GM04503 (cell line): Measurements from ENCODE around the gene FYB1.

Experiments
- DNase-seq: peaks from one replicate; pipeline ENCODE4 v3.0.0-alpha.2; 2012; ENCODE audit warnings: low read depth

Gene FYB1

DNA sequence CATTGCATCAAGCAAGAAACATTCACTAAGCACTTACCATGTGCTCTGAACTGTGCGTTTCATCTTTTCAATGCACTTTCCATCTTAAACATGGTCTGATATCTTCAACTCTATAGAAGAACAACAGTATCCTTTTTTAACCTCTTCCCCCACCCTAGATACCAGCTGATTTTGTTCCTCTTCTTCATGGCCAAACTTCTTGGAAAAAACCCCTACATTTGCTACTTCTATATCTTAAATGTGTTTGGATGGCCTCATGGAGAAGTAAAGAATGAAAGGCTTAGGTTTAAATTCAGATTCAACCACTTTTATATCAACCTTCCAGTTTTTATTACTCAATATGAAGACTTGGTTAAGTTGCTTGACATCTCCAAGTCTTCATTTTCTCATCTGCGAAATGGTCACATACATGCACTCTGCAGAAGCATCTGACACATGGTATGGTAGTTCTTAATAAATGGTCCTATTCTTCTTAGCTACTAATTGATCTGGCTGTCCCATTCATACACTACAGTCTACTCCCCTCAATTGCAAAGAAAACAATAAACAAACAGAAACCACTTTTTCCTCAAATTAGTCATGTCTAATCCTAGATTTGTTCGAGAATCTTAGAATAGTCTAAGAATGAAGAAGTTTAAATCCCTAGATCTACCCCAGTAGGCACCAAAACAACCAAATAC, 59.4 kb downstream of the FYB1 start:
- DNase-seq, result no peak

DNA sequence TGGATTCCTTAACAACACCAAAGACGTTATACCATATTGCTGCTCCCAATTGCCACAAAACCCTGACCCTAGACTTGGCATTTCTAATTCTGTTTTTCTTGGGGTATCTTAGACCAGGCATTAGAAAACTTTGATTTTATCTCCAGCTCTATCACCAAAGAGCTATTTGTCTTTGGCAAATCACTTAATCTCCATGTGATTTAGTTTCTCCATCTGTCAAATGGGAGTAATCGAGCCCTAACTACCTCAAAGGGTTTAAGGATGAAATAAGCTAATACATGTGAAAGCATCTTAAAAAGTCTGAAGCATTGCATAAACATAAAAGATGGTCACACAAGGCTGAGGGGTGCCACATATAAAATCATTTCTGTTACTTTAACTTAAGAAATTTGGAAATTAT, 60.6 kb downstream of the FYB1 start:
- no peak for DNase-seq

DNA sequence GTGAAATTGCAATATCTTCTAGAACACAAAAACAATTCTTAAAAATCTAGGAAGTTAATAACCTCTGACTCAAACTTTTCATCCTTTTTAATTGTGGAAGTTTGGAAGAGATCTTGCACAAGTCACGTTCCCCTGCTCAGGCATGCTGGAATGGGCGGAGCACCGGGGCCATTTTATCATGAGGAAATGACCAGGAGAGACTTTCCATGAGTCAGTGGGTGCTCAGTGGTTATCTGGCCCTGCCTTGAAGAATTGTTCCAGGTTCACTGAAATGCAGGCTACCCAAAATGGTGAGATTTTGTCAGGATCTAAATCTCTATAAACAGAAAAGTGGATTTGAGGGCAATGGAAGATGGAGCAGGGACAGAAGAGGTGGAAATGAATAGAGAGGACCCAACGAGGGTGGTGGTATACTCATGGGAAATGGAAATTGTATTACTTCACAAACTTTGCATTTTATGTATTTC, 61.2 kb downstream of the FYB1 start:
- DNase-seq, result no peak

DNA sequence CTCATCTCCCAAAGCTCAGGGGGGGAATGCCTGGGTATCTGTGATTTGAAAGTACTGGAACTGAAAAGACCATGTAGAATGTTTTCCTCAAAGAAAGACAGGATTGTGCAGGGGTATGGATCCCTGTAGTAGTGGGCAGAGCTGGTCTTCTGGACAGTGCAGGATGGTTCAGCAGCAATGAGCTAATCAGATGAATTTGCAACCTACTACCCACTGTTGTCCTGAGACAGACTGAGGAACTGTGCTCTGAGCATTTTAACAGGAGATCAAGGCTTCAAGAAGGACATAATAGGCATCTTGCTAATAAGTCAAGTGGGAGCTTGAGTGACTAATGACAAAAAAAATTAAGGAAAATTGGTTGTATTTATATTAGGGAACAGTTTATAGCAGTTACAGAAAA, 61.7 kb downstream of the FYB1 start:
- DNase-seq, result no peak

DNA sequence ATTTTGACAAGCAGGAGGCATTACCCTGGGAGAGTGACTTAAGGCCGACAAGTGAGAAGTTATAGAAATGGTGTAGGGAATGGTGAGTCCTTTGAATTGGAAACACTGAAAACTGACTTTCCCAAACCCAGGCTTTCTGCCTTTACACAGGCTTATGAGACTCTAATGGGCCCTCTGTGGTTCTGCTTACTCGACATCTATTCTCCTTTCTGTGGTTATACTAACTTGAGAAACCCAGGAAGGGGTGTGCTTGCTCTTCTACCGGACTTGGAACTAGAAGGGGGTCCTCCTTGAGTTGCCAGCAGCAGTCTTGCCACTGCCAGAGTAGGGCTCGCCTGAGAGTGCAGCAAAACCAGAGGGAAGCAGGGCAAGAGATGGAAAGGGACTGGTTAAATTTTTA, 63.3 kb downstream of the FYB1 start:
- DNase-seq, result no peak

DNA sequence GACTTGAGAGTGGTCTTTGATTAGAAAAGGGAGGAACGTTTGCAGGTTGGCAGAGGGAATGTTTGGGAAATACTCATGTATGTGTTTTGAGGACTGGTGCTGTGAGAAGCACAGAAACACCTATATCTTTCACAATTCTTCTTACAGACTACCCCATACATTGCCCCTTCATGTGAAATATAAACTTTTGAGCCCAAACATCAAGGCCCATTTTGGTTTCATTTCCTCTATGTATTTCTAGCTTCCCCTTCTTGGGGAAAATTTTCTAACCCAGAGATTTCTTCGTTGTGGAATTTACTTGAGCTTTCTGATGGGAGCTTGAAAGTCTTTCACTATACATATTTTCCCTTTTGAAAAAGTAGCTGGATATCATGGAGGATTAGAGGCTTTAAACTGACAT, 67.6 kb downstream of the FYB1 start:
- DNase-seq, result no peak

DNA sequence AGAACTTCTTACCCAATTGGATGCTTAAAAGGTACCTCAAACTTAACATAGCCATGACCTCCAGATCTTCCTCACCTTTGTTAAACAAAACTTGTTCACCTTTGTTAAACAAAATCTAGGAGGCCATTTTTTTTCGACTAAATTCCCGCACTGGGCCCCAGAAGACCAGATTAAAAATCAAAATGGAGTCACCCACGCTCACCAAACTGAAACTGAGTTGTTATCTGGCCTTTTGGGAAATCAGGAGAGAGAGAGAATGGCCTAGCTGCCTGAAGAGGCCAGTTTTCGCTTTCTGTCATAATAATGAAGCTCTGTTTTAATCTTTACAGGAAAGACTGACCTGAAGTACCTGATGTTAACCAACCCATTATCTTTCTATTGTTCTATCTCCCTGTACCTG, 69.4 kb downstream of the FYB1 start:
- DNase-seq, result no peak

DNA sequence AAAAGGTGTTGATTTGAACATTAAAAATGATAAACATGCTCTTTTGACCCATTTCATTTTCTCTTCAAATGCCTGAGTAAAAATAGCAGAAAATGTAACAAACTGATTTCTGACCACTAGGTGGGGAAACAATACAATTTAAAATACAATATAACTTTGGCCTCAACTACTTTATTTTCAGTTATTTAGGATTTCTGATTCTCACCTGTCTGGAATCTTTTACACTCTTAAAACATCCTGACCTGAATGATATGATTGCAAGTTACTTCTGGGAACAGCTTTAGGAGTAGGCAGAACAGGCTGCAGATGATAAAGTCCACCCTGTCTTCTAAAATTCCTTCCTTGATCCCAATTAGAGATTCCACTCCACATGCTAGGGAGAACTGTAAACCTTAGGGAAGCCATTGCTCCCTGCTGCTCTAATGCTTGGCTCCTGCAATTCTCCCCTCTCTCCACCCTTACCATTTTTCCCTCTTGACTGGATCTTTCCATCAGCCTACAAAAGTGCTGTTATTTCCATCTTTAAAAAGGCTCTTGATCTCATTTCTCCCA, 70.3 kb downstream of the FYB1 start:
- DNase-seq, result no peak

DNA sequence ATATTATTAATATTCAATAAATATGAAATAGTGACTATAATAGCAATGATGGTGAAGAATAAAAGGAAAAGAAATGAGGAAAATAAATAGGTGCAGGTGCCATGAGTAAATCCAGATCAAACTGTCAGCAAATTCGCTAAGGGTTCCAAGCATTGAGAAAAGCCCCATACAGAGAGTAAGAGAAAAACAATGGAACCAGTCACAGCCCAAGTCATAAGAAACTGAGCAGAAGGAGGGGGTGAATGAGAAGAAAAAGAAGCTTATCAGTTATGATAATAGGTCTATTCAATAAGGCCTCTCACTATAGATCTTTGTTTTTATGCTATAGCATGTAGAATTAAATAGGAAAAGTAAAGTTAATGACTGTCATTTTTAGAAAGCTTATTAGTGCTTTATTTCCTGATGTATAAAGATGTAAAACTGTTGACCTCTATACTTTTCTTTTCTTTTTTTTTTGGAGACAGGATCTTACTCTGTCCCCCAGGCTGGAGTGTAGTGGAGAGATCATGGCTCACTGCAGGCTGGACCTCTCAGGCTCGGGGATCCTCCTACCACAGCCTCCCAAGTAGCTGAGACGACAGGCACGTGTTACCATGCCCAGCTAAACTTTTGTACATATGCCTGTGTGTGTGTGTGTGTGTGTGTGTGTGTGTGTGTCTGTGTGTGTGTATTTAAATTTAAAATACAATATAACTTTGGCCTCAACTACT, 72.4 kb downstream of the FYB1 start:
- DNase-seq, result no peak

DNA sequence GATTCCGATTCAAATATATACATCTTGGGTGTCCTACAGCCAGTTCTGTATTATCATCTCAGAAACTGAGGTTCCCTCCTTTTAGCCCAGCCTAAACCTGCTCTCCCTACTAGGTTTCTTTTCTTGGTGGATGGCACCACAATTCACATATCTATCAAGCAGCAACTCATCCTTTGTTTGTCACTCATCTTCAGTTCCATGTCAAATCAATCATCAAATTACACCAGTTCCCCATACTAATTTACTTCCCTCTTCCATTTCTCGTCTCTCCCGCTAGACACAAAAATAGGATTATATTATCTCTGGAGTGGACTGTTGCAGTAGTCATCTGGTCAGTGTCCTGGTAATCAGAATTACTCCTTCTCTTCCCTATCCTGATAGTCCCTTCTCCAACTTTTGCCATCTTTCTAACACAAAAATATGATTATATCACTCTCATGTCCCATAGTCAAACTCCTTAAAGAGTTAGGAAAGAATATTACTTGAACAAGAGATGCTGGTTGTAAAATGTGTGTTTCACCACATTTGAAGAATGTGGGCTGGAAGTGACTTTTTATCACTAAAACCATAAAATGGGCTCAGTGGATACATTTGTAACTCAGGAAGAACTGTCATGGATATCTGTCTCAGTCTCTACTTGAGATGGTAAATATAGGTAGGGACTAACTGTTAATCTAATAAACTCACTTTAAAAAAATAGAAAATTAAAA, 76.1 kb downstream of the FYB1 start:
- no peak for DNase-seq

DNA sequence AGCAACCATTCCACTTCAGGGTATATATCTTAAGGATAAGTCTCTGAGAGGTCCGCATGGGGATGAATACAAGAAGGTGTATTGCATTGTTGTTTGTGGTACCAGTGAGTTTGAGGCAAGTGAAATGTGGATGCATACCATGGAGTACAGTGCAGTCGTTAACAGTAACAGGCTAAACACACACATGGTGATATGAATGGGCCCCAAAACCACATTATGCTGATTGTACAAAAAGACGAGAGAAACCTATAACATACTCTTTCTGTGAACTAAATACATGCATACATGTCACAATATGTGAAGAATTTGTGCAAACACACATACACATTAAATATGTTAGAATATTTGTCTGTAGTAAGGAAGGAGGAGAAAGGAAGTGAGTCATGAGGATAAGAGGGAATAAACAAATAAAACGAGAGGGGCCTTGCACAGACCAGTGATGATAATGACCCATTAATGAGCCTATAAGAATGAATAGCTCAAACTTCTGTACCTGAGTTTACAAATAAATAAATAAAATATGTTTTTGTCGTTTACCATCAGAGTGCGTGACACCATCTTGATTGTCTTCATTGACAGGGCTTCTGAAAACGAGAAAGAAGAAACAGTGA, 78.7 kb downstream of the FYB1 start:
- DNase-seq, result no peak

DNA sequence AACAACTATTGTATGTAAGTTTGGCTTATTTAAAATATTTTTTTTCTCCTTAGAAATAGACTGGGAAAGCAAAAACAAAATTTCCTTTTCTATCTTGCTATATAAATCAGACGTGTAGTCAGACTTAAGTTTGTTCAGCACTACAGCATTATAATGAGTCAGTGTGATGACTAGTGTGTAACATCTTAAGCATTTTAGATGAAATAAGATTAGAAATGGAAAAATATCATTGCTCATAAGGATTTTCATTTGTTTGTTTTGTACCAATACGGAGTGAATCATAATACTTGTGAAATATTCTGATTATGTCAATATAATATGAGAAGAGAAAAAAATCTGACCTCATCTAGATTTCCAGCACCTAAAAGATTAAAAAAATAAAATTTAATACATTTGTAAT, 80.5 kb downstream of the FYB1 start:
- DNase-seq, result peak; percentile 21

DNA sequence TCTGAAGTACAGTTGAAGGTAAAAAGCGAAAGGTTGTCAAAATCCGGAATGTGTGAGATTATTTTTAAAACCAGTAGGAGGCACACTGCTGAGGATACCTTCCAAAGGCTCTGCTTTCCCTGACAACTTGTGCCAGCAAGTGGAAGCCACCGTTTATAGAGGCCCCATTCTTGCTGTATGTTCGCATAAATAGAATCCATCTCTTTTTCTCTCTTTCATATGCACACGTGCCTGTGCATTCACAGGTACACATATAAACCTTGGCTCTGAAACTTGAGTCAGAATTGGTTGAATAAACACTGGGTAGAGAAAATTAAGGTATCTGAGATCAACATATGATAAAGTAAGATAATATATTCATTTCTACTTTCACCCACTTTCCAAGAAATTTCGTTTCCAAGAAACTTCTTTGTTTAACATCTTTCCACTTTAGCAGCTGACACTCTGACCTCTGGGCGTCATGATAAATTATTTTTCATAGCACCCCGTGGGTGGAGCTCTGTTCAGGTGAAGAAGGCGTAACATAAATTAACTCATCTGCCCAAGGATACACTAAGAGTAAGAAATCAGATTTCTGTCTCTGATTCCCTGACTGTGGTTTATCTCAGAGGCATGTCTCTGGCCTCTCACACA, 81.4 kb downstream of the FYB1 start:
- DNase-seq, result no peak

DNA sequence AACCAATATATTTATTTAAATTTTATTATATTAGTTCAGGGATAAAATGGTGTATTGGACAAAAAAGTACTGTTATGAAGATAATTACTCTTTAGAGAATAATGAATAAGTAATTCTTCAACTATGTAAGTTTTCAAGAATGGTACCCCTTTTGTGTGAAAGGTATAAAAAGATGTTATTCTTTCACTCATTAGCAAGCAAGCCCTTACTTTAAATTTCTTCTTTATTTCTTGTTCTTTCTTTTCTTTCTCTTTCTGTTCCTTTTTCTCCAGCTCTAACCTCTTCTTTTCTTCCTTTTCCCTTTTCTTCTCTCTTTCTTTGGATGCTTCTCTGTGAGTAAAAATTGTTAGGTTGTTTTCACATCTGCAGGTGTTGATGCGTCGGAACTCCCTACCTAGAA, 82.0 kb downstream of the FYB1 start:
- DNase-seq, result no peak

DNA sequence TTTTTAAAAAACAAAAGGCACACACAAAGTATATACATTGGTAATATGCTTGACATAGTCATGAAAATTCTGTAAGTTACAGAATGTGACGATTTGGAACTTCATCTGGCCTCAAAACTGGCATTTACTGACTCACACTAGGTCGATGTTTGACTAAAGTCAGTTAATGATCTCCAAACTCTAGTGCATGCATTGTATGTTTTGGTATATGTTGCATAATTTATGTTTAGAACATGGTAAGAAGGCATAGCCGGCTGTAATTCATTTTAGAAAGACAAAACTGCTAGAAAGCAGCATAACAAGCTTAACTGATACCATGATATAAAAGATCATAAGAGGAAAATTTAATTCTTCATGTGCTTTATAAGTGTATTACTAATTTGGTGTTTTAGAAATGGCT, 86.6 kb downstream of the FYB1 start:
- no peak for DNase-seq

DNA sequence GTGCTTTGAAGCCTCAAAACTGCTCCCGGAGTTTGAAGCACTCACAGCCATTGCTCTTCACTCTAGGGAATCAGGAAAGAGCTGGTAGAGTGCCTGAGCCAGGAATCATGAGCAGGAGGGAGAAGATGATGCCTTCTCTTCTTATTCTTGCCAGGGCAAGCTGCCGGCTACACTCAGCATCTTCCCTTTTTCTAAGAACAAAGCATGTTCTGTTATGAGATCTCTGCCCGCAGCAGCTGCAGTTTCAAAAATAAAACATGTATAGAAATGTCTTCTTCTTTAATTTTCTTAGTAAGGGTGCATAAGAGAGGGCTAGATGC, 87.3 kb downstream of the FYB1 start:
- DNase-seq, result no peak

DNA sequence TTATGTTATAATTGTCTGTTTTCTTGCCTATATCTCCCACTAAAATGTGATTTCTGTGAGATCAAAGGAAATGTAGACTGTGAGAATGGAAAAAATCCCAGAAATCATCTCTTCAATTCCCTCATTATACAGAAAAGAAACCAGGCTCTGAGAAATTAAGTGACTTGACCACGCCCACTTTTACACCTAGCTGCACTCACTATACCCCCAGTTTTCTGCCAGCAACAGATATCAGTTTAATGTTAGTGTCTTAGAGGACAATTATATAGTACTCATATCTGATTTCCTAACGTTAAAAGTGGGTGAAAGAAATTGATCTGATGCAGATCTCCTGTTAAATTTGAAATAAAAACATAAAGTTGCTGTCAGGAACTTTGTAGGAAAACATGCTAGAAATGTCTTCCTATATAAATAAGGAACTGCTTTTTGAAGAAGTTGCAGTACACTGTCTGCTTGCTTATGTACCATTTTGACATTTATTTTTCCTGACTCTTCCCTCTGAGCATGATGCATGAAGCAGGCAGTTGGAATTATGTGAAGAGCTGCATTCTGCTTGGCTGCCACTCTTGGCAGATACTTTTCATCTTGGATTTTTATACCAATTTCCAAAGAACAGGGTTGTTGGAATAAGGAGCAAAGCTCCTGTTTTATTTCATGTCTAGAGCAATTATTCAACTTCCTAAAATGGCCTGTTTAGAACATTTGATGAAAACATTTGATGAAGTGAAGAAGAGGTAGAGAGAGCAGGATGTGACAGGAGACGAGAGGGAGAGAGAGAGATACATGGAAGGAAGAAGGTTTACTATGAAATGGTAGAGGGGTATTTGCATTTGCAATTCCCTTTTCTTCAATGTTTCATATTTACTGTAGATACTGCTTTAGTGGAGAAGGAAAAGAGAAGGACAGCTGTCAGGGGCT, 87.9 kb downstream of the FYB1 start:
- no peak for DNase-seq

DNA sequence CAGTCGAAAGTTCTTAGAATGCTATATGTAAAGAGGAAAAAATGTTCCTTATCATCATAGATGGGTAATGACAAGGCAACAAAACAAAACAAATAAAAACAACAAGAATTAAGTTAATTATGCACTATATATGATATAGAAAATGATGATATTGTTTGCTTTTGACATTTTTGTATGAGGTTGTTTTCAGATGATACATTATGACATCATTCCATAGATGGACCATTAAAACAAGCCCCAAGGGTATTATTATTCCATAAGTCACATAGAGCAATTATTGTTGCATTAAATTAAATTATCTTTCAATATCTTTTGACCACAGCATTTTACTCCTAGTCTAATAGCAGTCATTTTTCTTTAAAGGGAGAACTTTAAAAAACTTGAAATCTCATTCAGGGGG, 88.6 kb downstream of the FYB1 start:
- DNase-seq, result no peak

DNA sequence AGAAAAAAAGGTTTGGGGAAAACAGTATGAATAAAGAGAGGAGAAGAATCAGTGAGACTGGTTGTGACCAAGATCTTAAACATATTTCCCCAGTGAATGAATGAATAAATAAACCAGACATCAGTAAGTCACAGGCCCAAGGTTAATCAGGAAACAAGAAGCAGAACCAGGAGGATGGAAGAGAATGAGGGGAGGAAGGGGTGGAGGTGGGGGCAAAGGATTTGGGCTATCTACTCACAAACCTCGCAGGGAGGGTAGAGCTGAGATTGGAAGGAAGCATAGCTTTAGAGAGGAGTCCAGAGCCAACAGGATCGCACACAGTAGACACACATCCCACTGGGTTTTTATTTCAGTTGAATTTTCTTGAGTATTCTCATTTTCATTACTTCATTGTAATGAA, 97.4 kb downstream of the FYB1 start:
- DNase-seq, result no peak

DNA sequence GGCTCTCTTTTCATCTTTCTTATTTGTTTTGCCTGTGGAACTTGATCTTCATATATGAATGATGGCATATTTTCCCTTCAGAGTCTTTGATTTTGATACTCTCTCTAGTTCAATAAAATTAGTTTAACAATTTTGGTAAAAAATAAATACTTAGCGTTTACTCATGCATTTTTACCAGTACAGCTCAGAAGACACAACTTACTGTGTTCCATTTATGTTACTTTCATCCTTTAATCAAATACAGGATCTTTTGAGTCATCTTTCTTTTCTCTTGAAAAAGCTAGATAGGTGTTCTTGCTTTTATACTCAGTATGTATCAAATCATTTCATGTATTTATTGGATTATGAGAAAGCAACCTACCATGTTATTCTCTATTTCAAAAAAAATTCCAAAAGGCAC, 98.0 kb downstream of the FYB1 start:
- DNase-seq, result no peak

DNA sequence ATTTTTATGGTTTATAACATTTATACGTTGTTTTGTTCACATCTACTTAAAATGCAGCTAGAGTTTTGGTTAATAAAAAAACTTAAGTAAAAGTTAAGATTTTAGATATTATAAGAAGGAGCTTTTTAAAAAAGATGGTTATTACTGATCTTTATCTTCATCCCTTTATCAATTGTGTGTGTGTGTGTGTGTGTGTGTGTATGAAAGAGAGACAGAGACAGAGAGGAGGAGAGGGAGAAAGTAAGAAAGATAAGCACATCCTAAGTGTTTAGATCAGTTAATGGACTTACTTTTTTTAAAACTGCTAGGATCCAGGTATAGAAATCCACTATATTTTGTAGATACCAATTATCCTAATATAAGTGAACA, 99.3 kb downstream of the FYB1 start:
- no peak for DNase-seq
